ENCODE data around the gene RAPGEF5. TPM values are rescaled to one million over a fixed set of nuclear protein-coding genes. Genes with fewer than 3 reads are reported as not detected.

Gene RAPGEF5
- total RNA-seq, 1 experiment from 2014 or later, result 13.3 TPM

- no peak overlapping the region for H4K91ac ChIP-seq (ENCODE audit: insufficient read length, low read depth, low read length)
- no peaks in the 10 kb centered on the region for H3K27me3 Mint-ChIP-seq (ENCODE audit: low read depth)
- H3K18ac ChIP-seq (ENCODE audit: insufficient read length, low read depth, low read length), result no peak overlapping the region
- H3T11ph ChIP-seq (ENCODE audit: low read length), result no peak overlapping the region
- no peak overlapping the region for H3K9ac ChIP-seq (ENCODE audit: extremely low read depth, insufficient read length, low read length)
- H4K8ac ChIP-seq (replicated peaks; ENCODE audit: insufficient read length, low read depth, low read length), result no peak overlapping the region
- H3K9me3 ChIP-seq (ENCODE audit: control insufficient read depth, low read depth, low read length), result no peaks in the 10 kb centered on the region
- WGBS (ENCODE audit: extremely low coverage, insufficient read length, low lambda C conversion rate), result no CpG with 5 or more reads among the region's 3 CpGs
- no peaks in the 10 kb centered on the region for H3K4me1 ChIP-seq (ENCODE audit: insufficient read depth, low read length)
- no peak overlapping the region for H2AFZ ChIP-seq (ENCODE audit: low read length)
- H4K20me1 ChIP-seq (ENCODE audit: control insufficient read depth, insufficient read depth, insufficient read length), result no peaks in the 10 kb centered on the region
- no peak overlapping the region for H2BK15ac ChIP-seq (ENCODE audit: low read depth, low read length)
- no peak overlapping the region for H2BK12ac ChIP-seq (ENCODE audit: insufficient read length, low read depth, low read length)
- no peaks in the 10 kb centered on the region for H3K79me1 ChIP-seq (ENCODE audit: insufficient read depth, low read depth, low read length, poor library complexity, severe bottlenecking)
- TF ChIP-seq CTCF (conservative IDR thresholded peaks at IDR 0.05), result no peak
- H3K4me1 Mint-ChIP-seq, result peaks cover 20 to 26% of the 10 kb centered on the region in 2 experiments
- H3K27me3 ChIP-seq (ENCODE audit: insufficient read depth, low read length), result no peaks in the 10 kb centered on the region
- H3K79me2 ChIP-seq (ENCODE audit: insufficient read depth, low read length), result no peaks in the 10 kb centered on the region
- no peak overlapping the region for H3K4me3 Mint-ChIP-seq
- no peak overlapping the region for H3K4ac ChIP-seq (ENCODE audit: low read depth, low read length)
- DNase-seq, result no peak
- H2BK5ac ChIP-seq (ENCODE audit: insufficient read length, low read length), result no peak overlapping the region
- H2AK5ac ChIP-seq (ENCODE audit: insufficient read length, low read length), result no peak overlapping the region
- no peak overlapping the region for H3K4me2 ChIP-seq (ENCODE audit: insufficient read depth, insufficient read length, low read length)
- no peak overlapping the region for H3K23ac ChIP-seq (ENCODE audit: insufficient read length, low read depth, low read length)
- no peaks in the 10 kb centered on the region; a peak in 1 of 5 replicates for H3K9me3 Mint-ChIP-seq
- no peak overlapping the region for H3K27ac ChIP-seq (ENCODE audit: insufficient read length, low read depth, low read length)
- no peak overlapping the region for H3K14ac ChIP-seq (ENCODE audit: insufficient read depth, low read length)
- H2BK120ac ChIP-seq (ENCODE audit: low read depth, low read length, poor library complexity, severe bottlenecking), result no peak overlapping the region
- no peak overlapping the region for H4K5ac ChIP-seq (ENCODE audit: insufficient read length, low read depth, low read length)
- H3K36me3 Mint-ChIP-seq (ENCODE audit: insufficient read depth in 1 of 3, low read depth in 3 of 3), result peaks cover 0 to 9% (median 3%) of the 10 kb centered on the region in 3 experiments; a peak in 2 of 7 replicates
- no peaks in the 10 kb centered on the region for H3K23me2 ChIP-seq (ENCODE audit: insufficient read length, low read depth, low read length, poor library complexity, severe bottlenecking)
- H2BK20ac ChIP-seq (ENCODE audit: low read depth, low read length, poor library complexity, severe bottlenecking), result no peak overlapping the region
- peak overlapping the region in 2 of 3 experiments; percentile 76 to 96; a peak in 4 of 7 replicates for H3K27ac Mint-ChIP-seq
- H3K56ac ChIP-seq (ENCODE audit: insufficient read length, low read depth, low read length), result no peak overlapping the region
Measured at GRCh38 chr7:22152690-22153089, 204.3 kb downstream of the RAPGEF5 start.

Data from H9 (cell line).